B cell (primary cell): ENCODE data around the gene LYSMD3. TPM values are rescaled to one million over a fixed set of nuclear protein-coding genes. Genes with fewer than 3 reads are reported as not detected.

Experiments
- ATAC-seq: fragments of 200-7000 bp; cut with Tn5 transposase; one replicate; pipeline ENCODE4 v1.10.0; 2021; ENCODE audit warnings: low read depth, mild to moderate bottlenecking, moderate number of reproducible peaks, moderate library complexity
- CTCF ChIA-PET: fragments of 350-600 bp; sonication (Branson Sonifier 250); formaldehyde crosslinking; loops from one replicate; lab custom pipeline; 2021; ENCODE audit warnings: antibody characterized with exemption, inconsistent platforms; lab: Charles Lee
- POLR2A ChIA-PET: fragments of 350-600 bp; sonication (Branson Sonifier 250); formaldehyde crosslinking; loops from one replicate; lab custom pipeline; 2021; ENCODE audit warnings: antibody characterized with exemption; lab: Charles Lee
- DNase-seq: peaks from one replicate; pipeline ENCODE4 v3.0.0; 2013
- H2AFZ ChIP-seq: 2 replicates; pipeline ENCODE4 v1.6.1; 2012; ENCODE audit warnings: mild to moderate bottlenecking, low read depth, low read length; ENCODE audit not compliant: insufficient read depth, poor library complexity, severe bottlenecking
- H3K27ac ChIP-seq, 2 donors: 1 replicate in 1 of 2; 2 replicates in 1 of 2; pipeline ENCODE4 v1.5.1; 2012 to 2013; ENCODE audit warnings: low read length in 2 of 2, mild to moderate bottlenecking in 2 of 2, moderate library complexity in 1 of 2
- H3K27me3 ChIP-seq, 4 experiments: fragments of 200-600 bp in 1 of 4; sonication (generic) in 1 of 4; replicated peaks in 1 of 4; 1 replicate in 2 of 4; 2 replicates in 2 of 4; pipeline versions ENCODE4 v1.6.1 to v1.7.0; 2013 to 2016; ENCODE audit warnings: low read length in 3 of 4, mild to moderate bottlenecking in 2 of 4, mixed read lengths in 1 of 4, moderate library complexity in 1 of 4; ENCODE audit not compliant: insufficient read depth in 4 of 4, control insufficient read depth in 3 of 4; ENCODE audit errors: control extremely low read depth in 1 of 4
- H3K36me3 ChIP-seq, 2 experiments: replicated peaks in 1 of 2; 1 replicate in 1 of 2; 2 replicates in 1 of 2; pipeline versions ENCODE4 v1.6.1 to v1.7.1; 2013; ENCODE audit warnings: low read length in 1 of 2; ENCODE audit not compliant: insufficient read depth in 2 of 2, control insufficient read depth in 1 of 2; ENCODE audit errors: control extremely low read depth in 1 of 2, extremely low read depth in 1 of 2
- H3K4me1 ChIP-seq, 2 donors: fragments of 200-600 bp in 1 of 2; sonication (generic) in 1 of 2; 1 replicate in 1 of 2; 2 replicates in 1 of 2; pipeline versions ENCODE4 v1.5.1 to v1.6.1; 2013 to 2017; ENCODE audit warnings: low read length in 2 of 2; ENCODE audit not compliant: control insufficient read depth in 2 of 2, insufficient read depth in 2 of 2
- H3K4me2 ChIP-seq: replicated peaks from 2 replicates; pipeline ENCODE3; 2012; ENCODE audit warnings: mild to moderate bottlenecking, low read depth, low read length; ENCODE audit not compliant: poor library complexity, severe bottlenecking
- H3K4me3 ChIP-seq, 5 experiments: fragments of 200-600 bp in 1 of 5; sonication (generic) in 1 of 5; 1 replicate in 3 of 5; 2 replicates in 2 of 5; pipeline versions ENCODE4 v1.5.1 to v1.7.0; 2011 to 2016; ENCODE audit warnings: low read length in 4 of 5, mild to moderate bottlenecking in 4 of 5, low read depth in 2 of 5, control low read depth in 1 of 5, moderate library complexity in 1 of 5; ENCODE audit not compliant: insufficient read depth in 1 of 5; ENCODE audit errors: control extremely low read depth in 1 of 5, extremely low read depth in 1 of 5
- H3K79me2 ChIP-seq: fragments of 200-600 bp; sonication (generic); one replicate; pipeline ENCODE4 v1.6.0; 2016; ENCODE audit warnings: low read length; ENCODE audit not compliant: control insufficient read depth, insufficient read depth
- H3K9ac ChIP-seq: fragments of 200-600 bp; sonication (generic); 2 replicates; pipeline ENCODE4 v1.6.1; 2017; ENCODE audit warnings: mild to moderate bottlenecking, low read length, moderate library complexity
- H3K9me3 ChIP-seq, 3 donors: one replicate each; pipeline versions ENCODE4 v1.6.1 to v1.7.1; 2013; ENCODE audit warnings: low read length in 2 of 3; ENCODE audit not compliant: control insufficient read depth in 2 of 3, insufficient read depth in 1 of 3; ENCODE audit errors: control extremely low read depth in 1 of 3
- H4K20me1 ChIP-seq: 2 replicates; pipeline ENCODE4 v1.6.0; 2012; ENCODE audit warnings: mild to moderate bottlenecking, low read length; ENCODE audit not compliant: insufficient read depth, control insufficient read depth, poor library complexity, severe bottlenecking
- H3K27ac Mint-ChIP-seq: one replicate; pipeline ENCODE4 v1.8.0; 2021; ENCODE audit warnings: mixed read lengths
- H3K27me3 Mint-ChIP-seq: one replicate; pipeline ENCODE4 v1.8.0; 2021; ENCODE audit warnings: mixed read lengths
- H3K4me1 Mint-ChIP-seq: one replicate; pipeline ENCODE4 v1.8.0; 2021; ENCODE audit warnings: mixed read lengths
- H3K4me3 Mint-ChIP-seq: one replicate; pipeline ENCODE4 v1.8.0; 2021; ENCODE audit warnings: mixed read lengths
- H3K9me3 Mint-ChIP-seq: one replicate; pipeline ENCODE4 v1.8.0; 2022; ENCODE audit warnings: mixed read lengths; ENCODE audit not compliant: insufficient read depth
- CTCF ChIP-seq: fragments of 200-600 bp; IDR thresholded peaks from one replicate; pipeline ENCODE4 v1.8.0; 2022; ENCODE audit warnings: antibody characterized with exemption, mild to moderate bottlenecking
- EZH2 ChIP-seq: IDR thresholded peaks from 2 replicates; pipeline ENCODE4 v1.6.1; 2012; ENCODE audit warnings: borderline replicate concordance, low read depth, mild to moderate bottlenecking, moderate library complexity, low read length; ENCODE audit not compliant: insufficient read depth, poor library complexity, severe bottlenecking
- WGBS: methylation state at CpG from one replicate; pipeline ENCODE4 v1.1.5; 2013; ENCODE audit warnings: missing lambda C conversion rate; ENCODE audit not compliant: insufficient coverage; 5-methylcytosine and 5-hydroxymethylcytosine counted together
- intact Hi-C: fragments of 100-400 bp; cut with micrococcal nuclease; formaldehyde crosslinking; loops from one replicate; pipeline ENCODE4 v1.10.0; 2022
- polyA plus RNA-seq: library from polyadenylated mRNA; depleted of rRNA; stranded (reverse); fragments of >200 nt; gene quantifications from 2 replicates; pipeline ENCODE4 v1.2.3, GENCODE V29; 2012
- total RNA-seq, 2 donors: library from RNA; stranded (reverse); fragments of 120-200 nt in 1 of 2; gene quantifications; 1 replicate in 1 of 2; 2 replicates in 1 of 2; pipeline versions ENCODE4 v1.2.3 to v1.2.4, GENCODE V29; 2013 to 2022

Gene LYSMD3
- total and polyA plus RNA-seq, 2 donors (not counting 1 experiment from before 2014, with no cell fraction given), result 6.0 to 25.2 TPM

GRCh38 chr5:90547072-90547536 is 17.7 kb upstream of the LYSMD3 start:
- H2AFZ ChIP-seq, result no peak overlapping the region
- H3K79me2 ChIP-seq, result no peaks in the 10 kb centered on the region
- TF ChIP-seq CTCF (no peak), EZH2 (no peak)
- H3K27me3 Mint-ChIP-seq, result peaks cover 39% of the 10 kb centered on the region
- H4K20me1 ChIP-seq, result no peaks in the 10 kb centered on the region
- H3K4me2 ChIP-seq, result no peak overlapping the region
- no peak for DNase-seq
- POLR2A ChIA-PET, result no interaction called here
- H3K9me3 ChIP-seq, result peaks cover 0 to 4% (median 0%) of the 10 kb centered on the region in 3 donors
- no peaks in the 10 kb centered on the region for H3K9me3 Mint-ChIP-seq
- CTCF ChIA-PET, result no interaction called here
- H3K27me3 ChIP-seq, result peaks cover 0 to 29% (median 17%) of the 10 kb centered on the region in 4 experiments
- no peak overlapping the region for H3K4me3 Mint-ChIP-seq
- H3K9ac ChIP-seq, result no peak overlapping the region
- no CpG with 5 or more reads among the region's 1 CpG for WGBS
- peaks cover 8% of the 10 kb centered on the region for H3K4me1 Mint-ChIP-seq
- H3K4me3 ChIP-seq, result no peak overlapping the region
- no peak overlapping the region for H3K27ac Mint-ChIP-seq
- H3K4me1 ChIP-seq, result peaks cover 3% of the 10 kb centered on the region in 2 donors
- intact Hi-C loops, result no loop called here
- H3K27ac ChIP-seq, result no peak overlapping the region
- ATAC-seq, result no peak
- H3K36me3 ChIP-seq, result no peaks in the 10 kb centered on the region

DNA sequence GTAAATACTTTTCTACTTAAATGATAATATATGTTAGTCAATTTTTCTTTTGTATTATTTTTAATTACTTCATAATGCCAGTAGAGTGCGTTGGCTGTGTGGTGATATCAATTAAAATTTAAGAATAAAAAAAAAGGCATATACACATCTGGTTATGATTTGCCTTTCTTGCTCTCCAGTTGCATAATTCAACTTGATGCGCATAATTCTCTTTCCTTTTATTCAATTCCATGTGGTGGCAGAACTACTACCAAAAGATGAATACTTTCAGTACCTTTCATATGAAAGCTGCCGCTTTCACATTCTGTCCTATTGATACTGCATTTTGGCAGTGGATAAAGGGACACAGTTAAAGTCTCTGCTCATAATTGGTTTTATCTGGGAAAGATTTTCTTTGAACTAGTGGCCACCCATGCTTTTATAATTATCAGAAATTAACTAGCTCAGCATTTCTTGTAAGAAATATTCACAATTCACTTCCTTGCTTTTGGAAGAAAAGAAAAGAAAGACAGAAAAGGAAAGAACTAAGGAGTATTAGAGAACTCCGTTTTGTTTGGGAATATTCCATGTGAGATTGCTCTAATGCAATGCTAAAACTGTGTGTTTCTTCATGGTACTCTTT is 16.9 kb upstream of the LYSMD3 start:
- peaks cover 0 to 29% (median 17%) of the 10 kb centered on the region in 4 experiments for H3K27me3 ChIP-seq
- H3K4me2 ChIP-seq, result no peak overlapping the region
- no peaks in the 10 kb centered on the region for H3K9me3 ChIP-seq
- TF ChIP-seq EZH2, result no peak
- no peak overlapping the region for H3K9ac ChIP-seq
- ATAC-seq, result no peak
- no peak overlapping the region for H3K27ac ChIP-seq
- no peaks in the 10 kb centered on the region for H3K79me2 ChIP-seq
- no peak overlapping the region for H3K27ac Mint-ChIP-seq
- no peak overlapping the region for H2AFZ ChIP-seq
- no peaks in the 10 kb centered on the region for H3K36me3 ChIP-seq
- no peak overlapping the region for H3K4me3 ChIP-seq
- POLR2A ChIA-PET, result no interaction called here
- DNase-seq, result no peak
- no peak overlapping the region for H3K4me3 Mint-ChIP-seq
- CTCF ChIA-PET, result no interaction called here
- intact Hi-C loops, result no loop called here
- H4K20me1 ChIP-seq, result no peaks in the 10 kb centered on the region
- WGBS, result 100% methylated on average over 1 of the region's 4 CpGs
- H3K9me3 Mint-ChIP-seq, result no peaks in the 10 kb centered on the region
- peaks cover 3% of the 10 kb centered on the region in 2 donors for H3K4me1 ChIP-seq
- peaks cover 3% of the 10 kb centered on the region for H3K4me1 Mint-ChIP-seq
- peaks cover 41% of the 10 kb centered on the region for H3K27me3 Mint-ChIP-seq
